H1 (cell line): Measurements from ENCODE around the gene PNPLA8. TPM values are rescaled to one million over a fixed set of nuclear protein-coding genes. Genes with fewer than 3 reads are reported as not detected.

Source experiments
- CTCF ChIA-PET: fragments of 300-600 bp; sonication (Branson Sonifier 250); formaldehyde crosslinking; loops from one replicate; lab custom pipeline; 2021; ENCODE audit not compliant: partially characterized antibody; lab: Charles Lee
- POLR2A ChIA-PET: fragments of 300-600 bp; sonication (Branson Sonifier 250); formaldehyde crosslinking; loops from one replicate; lab custom pipeline; 2021; ENCODE audit warnings: inconsistent platforms; ENCODE audit not compliant: partially characterized antibody; lab: Charles Lee
- DNase-seq, 2 experiments: peaks; one replicate each; pipeline versions ENCODE4 v3.0.0 to v3.0.0-alpha.2; 2010 to 2022; ENCODE audit warnings: low spot score in 2 of 2, low read depth in 1 of 2, mixed read lengths in 1 of 2
- FAIRE-seq: peaks from 2 replicates; lab custom pipeline; 2011; peaks lifted over from hg19 to GRCh38; lab: Jason Lieb, UNC
- H2AFZ ChIP-seq: 2 replicates; pipeline ENCODE4 v1.8.1; 2012; ENCODE audit warnings: low read length, inconsistent platforms
- H2AK5ac ChIP-seq: 2 replicates; pipeline ENCODE4 v1.6.1; 2013; ENCODE audit warnings: low read depth, low read length
- H2BK120ac ChIP-seq: replicated peaks from 2 replicates; pipeline ENCODE3; 2013; ENCODE audit warnings: low read depth, low read length, inconsistent platforms
- H2BK12ac ChIP-seq: 2 replicates; pipeline ENCODE4 v1.6.1; 2013; ENCODE audit warnings: low read depth, low read length
- H2BK15ac ChIP-seq: 2 replicates; pipeline ENCODE4 v1.6.1; 2013; ENCODE audit warnings: low read length
- H2BK20ac ChIP-seq: 2 replicates; pipeline ENCODE4 v1.6.1; 2013; ENCODE audit warnings: low read length
- H2BK5ac ChIP-seq: 2 replicates; pipeline ENCODE4 v1.6.1; 2013; ENCODE audit warnings: low read depth, low read length
- H3K14ac ChIP-seq: 2 replicates; pipeline ENCODE4 v1.6.1; 2013; ENCODE audit warnings: inconsistent platforms; ENCODE audit not compliant: insufficient read length
- H3K18ac ChIP-seq: 2 replicates; pipeline ENCODE4 v1.6.1; 2013; ENCODE audit warnings: low read length; ENCODE audit errors: extremely low read depth
- H3K23ac ChIP-seq: 2 replicates; pipeline ENCODE4 v1.6.1; 2013; ENCODE audit warnings: inconsistent platforms; ENCODE audit not compliant: insufficient read length
- H3K23me2 ChIP-seq: 2 replicates; pipeline ENCODE4 v1.6.1; 2013; ENCODE audit warnings: low read depth, low read length
- H3K27ac ChIP-seq: 2 replicates; pipeline ENCODE4 v1.6.1; 2011; ENCODE audit warnings: low read depth, low read length, inconsistent platforms
- H3K27me3 ChIP-seq, 4 experiments: replicated peaks in 1 of 4; 1 replicate in 1 of 4; 2 replicates in 3 of 4; pipeline versions ENCODE4 v1.6.1 to v1.8.1; 2011 to 2013; ENCODE audit warnings: low read length in 3 of 4, mild to moderate bottlenecking in 3 of 4, inconsistent platforms in 2 of 4, mixed read lengths in 2 of 4, moderate library complexity in 1 of 4; ENCODE audit not compliant: control insufficient read depth in 3 of 4, insufficient read depth in 3 of 4; ENCODE audit errors: extremely low read depth in 1 of 4
- H3K36me3 ChIP-seq, 4 experiments: 2 replicates each; pipeline versions ENCODE4 v1.6.1 to v1.8.1; 2011 to 2013; ENCODE audit warnings: mild to moderate bottlenecking in 4 of 4, low read length in 3 of 4, moderate library complexity in 2 of 4, control low read depth in 1 of 4, inconsistent platforms in 1 of 4; ENCODE audit not compliant: insufficient read depth in 4 of 4, control insufficient read depth in 2 of 4
- H3K4ac ChIP-seq: replicated peaks from 2 replicates; pipeline ENCODE3; 2013; ENCODE audit warnings: low read length, low read depth, mixed read lengths, inconsistent platforms; ENCODE audit not compliant: insufficient read length
- H3K4me1 ChIP-seq, 4 experiments: replicated peaks in 1 of 4; 1 replicate in 1 of 4; 2 replicates in 3 of 4; pipeline versions ENCODE4 v1.6.1 to v1.8.1; 2011 to 2013; ENCODE audit warnings: low read length in 3 of 4, inconsistent platforms in 2 of 4, mixed read lengths in 1 of 4; ENCODE audit not compliant: insufficient read depth in 4 of 4, control insufficient read depth in 3 of 4
- H3K4me2 ChIP-seq, 2 experiments: 2 replicates each; pipeline versions ENCODE4 v1.6.1 to v1.8.1; 2011 to 2013; ENCODE audit warnings: low read depth in 2 of 2, low read length in 2 of 2, control low read depth in 1 of 2, inconsistent platforms in 1 of 2, mild to moderate bottlenecking in 1 of 2; ENCODE audit not compliant: insufficient read depth in 1 of 2
- H3K4me3 ChIP-seq, 4 experiments: fragments of 200-600, 300-600 bp in 1 of 4; sonication (generic), shearing (Covaris generic), sonication (Bioruptor Twin) in 1 of 4; 2 replicates each; pipeline versions ENCODE4 v1.5.1 to v1.8.1; 2011 to 2016; ENCODE audit warnings: low read length in 4 of 4, low read depth in 3 of 4, control low read depth in 2 of 4, inconsistent platforms in 2 of 4, mild to moderate bottlenecking in 2 of 4, mixed read lengths in 1 of 4, moderate library complexity in 1 of 4; ENCODE audit not compliant: insufficient read depth in 2 of 4; ENCODE audit errors: extremely low read depth in 1 of 4
- H3K56ac ChIP-seq: replicated peaks from 2 replicates; pipeline ENCODE3; 2013; ENCODE audit warnings: low read depth, mild to moderate bottlenecking, mixed read lengths, low read length, inconsistent platforms; ENCODE audit not compliant: insufficient read length
- H3K79me1 ChIP-seq: 2 replicates; pipeline ENCODE4 v1.6.1; 2013; ENCODE audit warnings: low read depth, low read length, control low read depth
- H3K79me2 ChIP-seq, 2 experiments: 2 replicates each; pipeline versions ENCODE4 v1.6.1 to v1.8.1; 2012 to 2013; ENCODE audit warnings: low read length in 2 of 2, mild to moderate bottlenecking in 2 of 2, inconsistent platforms in 1 of 2; ENCODE audit not compliant: insufficient read depth in 2 of 2, control insufficient read depth in 1 of 2
- H3K9ac ChIP-seq, 4 experiments: replicated peaks in 1 of 4; 1 replicate in 1 of 4; 2 replicates in 3 of 4; pipeline versions ENCODE4 v1.6.1 to v1.8.1; 2011 to 2013; ENCODE audit warnings: low read depth in 3 of 4, low read length in 3 of 4, control low read depth in 2 of 4, mild to moderate bottlenecking in 2 of 4, moderate library complexity in 2 of 4, inconsistent platforms in 1 of 4; ENCODE audit errors: extremely low read depth in 1 of 4
- H3K9me3 ChIP-seq, 2 experiments: 2 replicates each; pipeline versions ENCODE4 v1.6.1 to v1.8.1; 2012 to 2013; ENCODE audit warnings: mild to moderate bottlenecking in 2 of 2, moderate library complexity in 2 of 2, control low read depth in 1 of 2, inconsistent platforms in 1 of 2, low read depth in 1 of 2, low read length in 1 of 2, mixed read lengths in 1 of 2; ENCODE audit not compliant: insufficient read depth in 2 of 2
- H4K20me1 ChIP-seq, 2 experiments: replicated peaks in 1 of 2; 2 replicates each; pipeline versions ENCODE3 to v1.8.1; 2011 to 2013; ENCODE audit warnings: inconsistent platforms in 2 of 2, low read length in 2 of 2, mild to moderate bottlenecking in 1 of 2; ENCODE audit not compliant: insufficient read depth in 2 of 2, control insufficient read depth in 1 of 2
- H4K5ac ChIP-seq: 2 replicates; pipeline ENCODE4 v1.6.1; 2013; ENCODE audit warnings: low read length, low read depth, mixed read lengths, inconsistent platforms; ENCODE audit not compliant: insufficient read length
- H4K8ac ChIP-seq: 2 replicates; pipeline ENCODE4 v1.8.0; 2013; ENCODE audit warnings: mild to moderate bottlenecking, moderate library complexity, low read length, inconsistent platforms; ENCODE audit not compliant: insufficient read depth; ENCODE audit errors: extremely low read depth
- H4K91ac ChIP-seq: replicated peaks from 2 replicates; pipeline ENCODE3; 2013; ENCODE audit warnings: low read length, mixed read lengths, inconsistent platforms; ENCODE audit not compliant: insufficient read length
- CTBP2 ChIP-seq: IDR thresholded peaks from 2 replicates; pipeline ENCODE4 v1.7.0; 2011; ENCODE audit warnings: borderline replicate concordance, mild to moderate bottlenecking, moderate library complexity, mixed read lengths, low read length; ENCODE audit not compliant: insufficient read depth, insufficient read length
- HDAC6 ChIP-seq: IDR thresholded peaks from one replicate; pipeline ENCODE4 v1.7.1; 2012; ENCODE audit warnings: low read depth, mild to moderate bottlenecking, inconsistent platforms, low read length, moderate library complexity
- RAD21 ChIP-seq, 2 experiments: IDR thresholded peaks in 1 of 2; conservative IDR thresholded peaks in 1 of 2; 2 replicates each; pipeline ENCODE4 v1.6.1; 2011; ENCODE audit warnings: low read depth in 2 of 2, low read length in 2 of 2, improper control_type of control experiment in 1 of 2, inconsistent platforms in 1 of 2, mild to moderate bottlenecking in 1 of 2, moderate library complexity in 1 of 2
- RNF2 ChIP-seq: fragments of 200-900, 300-1000 bp; sonication (generic); IDR thresholded peaks from 2 replicates; pipeline ENCODE4 v1.7.1; 2016; ENCODE audit warnings: borderline replicate concordance, low read depth, mild to moderate bottlenecking, antibody characterized with exemption, low read length; ENCODE audit not compliant: poor library complexity, severe bottlenecking; ENCODE audit errors: missing control alignments
- TAF7 ChIP-seq: optimal IDR thresholded peaks from 2 replicates; pipeline ENCODE3; 2011; ENCODE audit warnings: low read depth, mild to moderate bottlenecking, inconsistent platforms, low read length, moderate library complexity, borderline replicate concordance
- WGBS, 2 experiments: shearing (Covaris generic) in 1 of 2; methylation state at CpG; one replicate each; pipeline versions ENCODE4 v1.1.6 to v1.1.7; 2013 to 2015; ENCODE audit warnings: low lambda C conversion rate in 2 of 2, mixed read lengths in 2 of 2, inconsistent platforms in 1 of 2, low coverage in 1 of 2, missing lambda C conversion rate in 1 of 2; ENCODE audit not compliant: insufficient replicate concordance in 2 of 2, insufficient coverage in 1 of 2, insufficient read length in 1 of 2; ENCODE audit errors: extremely low coverage in 1 of 2, missing lambda C conversion rate in 1 of 2; 5-methylcytosine and 5-hydroxymethylcytosine counted together
- polyA plus RNA-seq, 7 experiments: library from polyadenylated mRNA; depleted of rRNA in 3 of 7; stranded (reverse) in 5 of 7; unstranded in 2 of 7; fragments of >200 nt in 5 of 7; fragments of 200-250 nt in 2 of 7; gene quantifications; 1 replicate in 5 of 7; 2 replicates in 1 of 7; 4 replicates in 1 of 7; pipeline versions ENCODE4 v1.2.1 to v1.2.3, GENCODE V29; 2011 to 2013; ENCODE audit warnings: missing spikeins in 2 of 7, mixed read lengths in 2 of 7
- total RNA-seq: library from RNA; stranded (reverse); fragmentation: NEBNext Ultra II Directional; extraction: Animal tissue kit (Norgen Biotek cat#: 25700); gene quantifications from 2 replicates; pipeline ENCODE4 v1.2.1, GENCODE V29; 2021

PNPLA8 gene
- total and polyA plus RNA-seq, 2 of the 8 experiments (the other 6 are each of a cell fraction or from before 2014, with no cell fraction given): 3.8 to 11.2 TPM

- H3K9me3 ChIP-seq: no peaks in the 10 kb centered on the region
- H4K8ac ChIP-seq: no peak overlapping the region
- CTCF ChIA-PET: interaction anchor here (0.6 to 2.7 kb wide), 43 partner anchors 9 to 349 kb away, joined by 3 to 37 read pairs (median 5); partner anchors contain the start of gene PNPLA8
- H4K5ac ChIP-seq: no peak overlapping the region
- H3K56ac ChIP-seq: no peak overlapping the region
- no peak overlapping the region for H2BK12ac ChIP-seq
- H3K23ac ChIP-seq: no peak overlapping the region
- no peaks in the 10 kb centered on the region for H3K36me3 ChIP-seq
- H3K79me1 ChIP-seq: no peaks in the 10 kb centered on the region
- H4K20me1 ChIP-seq: peaks cover 0 to 1% of the 10 kb centered on the region in 2 experiments
- H2BK15ac ChIP-seq: no peak overlapping the region
- WGBS, 2 experiments: 85% methylated on average over 4 of the region's 4 CpGs; no CpG with 5 or more reads in 1 of the 2 experiments
- no peak for TF ChIP-seq HDAC6
- TF ChIP-seq RNF2: no peak
- TF ChIP-seq RAD21 (IDR thresholded peaks at IDR 0.05 in 1 of 2, conservative IDR thresholded peaks at IDR 0.05 in 1 of 2; ENCODE audit: low read depth in 2 of 2, low read length in 2 of 2): no peak
- no peak for TF ChIP-seq TAF7
- no peak for TF ChIP-seq CTBP2
- TF ChIP-seq, all 59 proteins: peak for 0
- H2BK20ac ChIP-seq: no peak overlapping the region
- H3K9ac ChIP-seq: no peak overlapping the region
- H3K4me3 ChIP-seq: no peak overlapping the region
- DNase-seq (no peak), FAIRE-seq (no peak)
- POLR2A ChIA-PET: no interaction called here
- H2AFZ ChIP-seq: no peak overlapping the region
- H3K18ac ChIP-seq: no peak overlapping the region
- no peak overlapping the region; a peak in 1 of 4 replicates for H3K4me2 ChIP-seq
- H3K23me2 ChIP-seq: peaks cover 21% of the 10 kb centered on the region
- H2AK5ac ChIP-seq: no peak overlapping the region
- H3K4me1 ChIP-seq: peaks cover 6 to 11% (median 10%) of the 10 kb centered on the region in 4 experiments; a peak in 5 of 7 replicates
- no peak overlapping the region for H2BK120ac ChIP-seq
- H3K27me3 ChIP-seq: peaks cover 6 to 41% (median 30%) of the 10 kb centered on the region in 4 experiments
- no peaks in the 10 kb centered on the region for H3K79me2 ChIP-seq
- H3K27ac ChIP-seq: no peak overlapping the region
- H4K91ac ChIP-seq: no peak overlapping the region
- no peak overlapping the region for H3K4ac ChIP-seq
- H3K14ac ChIP-seq: no peak overlapping the region
- no peak overlapping the region for H2BK5ac ChIP-seq
Observed at GRCh38 chr7:108453320-108453719, 72.6 kb downstream of the PNPLA8 start.
